Kidney epithelial cell (primary cell): Measurements from ENCODE around the gene AUH. TPM values are rescaled to one million over a fixed set of nuclear protein-coding genes. Genes with fewer than 3 reads are reported as not detected.

Source experiments
- DNase-seq: peaks from one replicate; pipeline ENCODE4 v3.0.0-alpha.2; 2010; ENCODE audit warnings: low read depth
- H3K27me3 ChIP-seq: 2 replicates; pipeline ENCODE4 v1.6.0; 2011; ENCODE audit warnings: low read length; ENCODE audit not compliant: control insufficient read depth, insufficient read depth
- H3K36me3 ChIP-seq: 2 replicates; pipeline ENCODE4 v1.5.1; 2011; ENCODE audit warnings: low read length; ENCODE audit not compliant: control insufficient read depth, insufficient read depth
- H3K4me3 ChIP-seq: 2 replicates; pipeline ENCODE4 v1.5.1; 2011; ENCODE audit warnings: low read depth, mild to moderate bottlenecking, control low read depth, low read length
- CTCF ChIP-seq: IDR thresholded peaks from 2 replicates; pipeline ENCODE4 v1.5.1; 2011; ENCODE audit warnings: mild to moderate bottlenecking, moderate library complexity, low read length, control low read depth, inconsistent platforms; ENCODE audit not compliant: insufficient read depth, poor library complexity, severe bottlenecking
- total RNA-seq: library from RNA; depleted of rRNA; stranded (reverse); fragments of >200 nt; gene quantifications from 2 replicates; pipeline ENCODE4 v1.2.3, GENCODE V29; 2015

The AUH gene
- total RNA-seq, 1 donor from 2014 or later: 11.3 TPM

GRCh38 chr9:91240596-91241165 lies 121.0 kb downstream of the AUH start:
- no peak for DNase-seq
- no peaks in the 10 kb centered on the region for H3K36me3 ChIP-seq
- H3K27me3 ChIP-seq: no peaks in the 10 kb centered on the region
- no peak overlapping the region for H3K4me3 ChIP-seq
- no peak for TF ChIP-seq CTCF

GRCh38 chr9:91239367-91240111 lies 122.2 kb downstream of the AUH start:
- no peak for DNase-seq
- Histone ChIP-seq H3K36me3 (no peaks in the 10 kb centered on the region), H3K27me3 (no peaks in the 10 kb centered on the region), H3K4me3 (no peak overlapping the region)
- TF ChIP-seq CTCF: no peak

- no peak for TF ChIP-seq CTCF
- no peaks in the 10 kb centered on the region for H3K36me3 ChIP-seq
- H3K4me3 ChIP-seq: no peak overlapping the region
- no peaks in the 10 kb centered on the region for H3K27me3 ChIP-seq
- DNase-seq: no peak
These were observed 127.2 kb downstream of the AUH start for GRCh38 chr9:91234523-91234922.

GRCh38 chr9:91231619-91232018 lies 130.1 kb downstream of the AUH start:
- no peak for TF ChIP-seq CTCF
- DNase-seq: no peak
- H3K4me3 ChIP-seq: no peak overlapping the region

GRCh38 chr9:91223000-91223399 lies 138.7 kb downstream of the AUH start:
- no peak for DNase-seq
- TF ChIP-seq CTCF: no peak
- Histone ChIP-seq H3K27me3 (no peaks in the 10 kb centered on the region), H3K4me3 (no peak overlapping the region), H3K36me3 (no peaks in the 10 kb centered on the region)

More at GRCh38 chr9:91231619-91232018, 130.1 kb downstream of the AUH start:
- Histone ChIP-seq H3K36me3 (no peaks in the 10 kb centered on the region), H3K27me3 (no peaks in the 10 kb centered on the region)
